ENCODE results near the gene FYB1.
"Not testable (repeated sequence)": the region's sequence is repeated elsewhere in the genome, so short reads cannot be mapped to it uniquely, and the experiment has no call there.

Gene FYB1

DNA sequence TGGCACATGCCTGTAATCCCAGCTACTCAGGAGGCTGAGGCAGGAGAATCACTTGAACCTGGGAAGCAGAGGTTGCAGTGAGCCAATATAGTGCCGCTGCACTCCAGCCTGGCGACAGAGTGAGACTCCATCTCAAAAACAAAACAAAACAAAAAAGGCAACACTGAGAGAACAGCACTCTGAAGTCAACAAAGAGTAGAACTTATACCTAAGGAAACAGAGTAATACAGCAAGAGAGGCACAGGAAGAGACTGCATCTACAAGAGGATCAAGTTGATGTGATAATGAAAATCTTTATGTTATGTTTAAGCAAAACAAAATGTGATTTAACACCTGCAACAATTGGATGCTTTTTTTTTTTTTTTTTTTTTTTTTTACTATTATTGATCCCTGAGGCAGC lies 33.1 kb downstream of the FYB1 start:
- no peak for DNase-seq

DNA sequence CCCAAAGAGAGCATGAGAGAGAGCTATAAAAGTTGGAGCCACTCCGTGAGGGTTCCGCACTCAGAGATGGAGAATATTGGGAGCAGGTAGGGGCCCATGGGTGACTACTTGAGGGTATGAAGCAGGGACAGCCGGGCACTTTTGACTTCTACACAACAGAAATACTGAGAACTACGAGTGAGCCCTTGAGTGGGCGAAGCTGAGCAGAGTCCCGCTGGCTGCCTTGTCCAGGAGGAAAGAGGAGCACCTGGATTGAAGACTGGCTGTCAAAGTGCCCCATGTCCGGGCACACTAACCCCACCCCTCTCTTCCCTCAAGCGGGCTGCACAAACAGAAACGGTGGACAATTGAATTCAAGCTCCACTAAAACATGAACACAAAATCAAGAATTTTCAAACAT lies 33.6 kb downstream of the FYB1 start:
- no peak for DNase-seq

DNA sequence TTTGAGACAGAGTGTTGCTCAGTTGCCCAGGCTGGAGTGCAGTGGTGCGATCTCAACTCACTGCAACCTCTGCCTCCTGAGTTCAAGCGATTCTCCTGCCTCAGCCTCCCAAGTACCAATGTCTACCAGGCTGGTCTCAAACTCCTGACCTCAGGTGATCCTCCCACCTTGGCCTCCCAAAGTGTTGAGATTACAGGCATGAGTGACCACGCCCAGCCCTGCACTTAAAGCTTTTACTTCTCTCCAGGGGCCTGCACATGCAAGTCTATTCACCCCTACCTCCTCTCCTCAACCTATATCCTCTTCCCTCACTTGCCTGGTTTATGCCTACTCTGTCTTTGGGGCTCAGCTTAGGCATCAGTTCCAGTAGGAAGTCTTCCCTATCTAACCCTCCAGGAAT lies 39.8 kb downstream of the FYB1 start:
- not testable (repeated sequence) for DNase-seq

DNA sequence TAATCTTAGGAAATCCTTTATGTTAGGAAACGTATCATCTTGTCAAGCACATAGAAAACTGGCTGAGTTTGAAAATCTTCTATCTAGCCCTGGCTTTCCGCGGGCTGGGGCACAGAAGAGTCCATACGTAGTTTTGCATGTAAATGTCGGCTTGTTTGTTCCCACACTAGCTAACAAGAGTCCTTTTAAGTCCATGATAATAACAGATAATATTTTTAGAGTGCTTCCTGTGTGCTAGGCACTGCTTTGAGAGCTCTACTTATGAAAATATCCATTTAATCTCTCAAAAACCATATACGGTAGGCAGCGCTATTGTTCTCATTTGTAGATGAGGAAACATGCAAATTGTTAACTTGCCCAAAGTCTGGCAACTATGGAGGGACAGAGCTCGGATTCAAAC lies 40.5 kb downstream of the FYB1 start:
- DNase-seq, result no peak

DNA sequence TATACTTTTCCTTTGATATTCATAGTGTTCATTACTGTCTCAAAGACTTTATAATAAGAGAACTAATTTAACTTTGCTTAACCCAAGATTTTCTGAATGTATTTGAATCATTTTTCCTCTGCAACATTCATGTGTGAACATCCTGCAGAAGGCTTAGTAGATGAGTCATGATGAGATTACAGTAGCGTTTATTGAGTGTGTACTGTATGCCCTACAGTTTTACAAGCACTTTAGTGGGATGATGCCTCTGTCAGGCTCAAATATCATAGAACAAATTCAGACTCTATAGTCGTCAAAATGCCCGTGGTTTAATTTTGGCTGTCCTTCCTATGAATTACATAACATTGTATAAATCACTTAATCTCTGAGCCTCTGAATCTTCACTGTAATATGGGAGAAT lies 41.2 kb downstream of the FYB1 start:
- DNase-seq, result no peak

DNA sequence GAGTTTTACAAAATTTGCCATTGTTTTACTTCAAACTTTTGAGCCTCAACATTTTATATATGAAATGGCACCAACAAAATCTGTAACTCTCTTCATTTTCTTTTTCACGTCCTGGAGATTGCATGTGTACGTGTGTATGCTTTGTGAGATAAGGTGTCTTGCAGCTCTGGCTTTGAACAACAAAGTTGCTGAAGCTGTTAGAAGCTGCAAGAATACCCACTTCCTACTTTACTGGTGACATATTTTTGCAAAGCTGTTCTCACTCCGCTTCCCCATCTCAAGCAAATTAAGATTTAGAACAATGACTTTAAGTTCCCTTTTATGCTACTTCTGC lies 41.8 kb downstream of the FYB1 start:
- DNase-seq, result no peak

DNA sequence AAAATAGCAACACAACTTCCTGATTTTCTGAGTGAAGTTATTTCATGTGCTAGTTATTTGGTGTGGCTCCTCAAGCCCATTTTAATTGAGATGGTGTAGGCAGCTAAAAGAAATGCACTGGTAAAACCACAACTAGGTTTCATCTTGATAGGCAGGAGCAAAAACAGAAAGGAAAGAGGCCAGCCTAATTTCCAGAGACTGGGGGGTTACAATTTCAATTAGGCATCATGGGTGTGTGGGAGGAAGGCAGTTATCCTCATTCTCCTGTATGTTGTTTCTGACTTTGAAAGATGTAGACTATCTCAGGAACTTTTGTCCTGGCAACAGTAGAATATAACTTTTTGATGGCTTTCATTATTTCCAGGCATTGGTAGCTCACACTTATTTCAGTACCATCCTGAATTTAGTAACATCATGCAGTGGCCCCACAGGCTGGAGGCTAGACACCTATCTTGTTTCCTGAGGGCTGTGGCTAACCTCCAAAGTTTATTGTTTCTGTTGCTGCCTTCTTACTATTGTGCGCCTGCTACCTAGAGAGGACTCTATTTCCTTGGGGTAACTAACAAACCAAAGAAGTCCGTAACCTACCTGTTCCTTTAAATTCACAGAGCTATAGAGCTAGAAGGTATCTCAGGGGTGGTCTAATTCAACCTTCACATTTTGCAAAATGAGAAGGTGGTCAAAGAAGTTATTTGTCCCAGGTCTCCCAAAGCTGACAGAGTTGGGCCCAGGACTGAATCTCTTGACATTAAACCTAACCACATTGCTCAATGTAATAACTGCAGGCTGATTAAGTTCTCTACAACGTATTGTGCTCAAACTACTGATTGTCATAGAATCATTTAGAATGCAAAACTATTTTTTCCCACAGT lies 42.4 kb downstream of the FYB1 start:
- DNase-seq, result peak; percentile 69

DNA sequence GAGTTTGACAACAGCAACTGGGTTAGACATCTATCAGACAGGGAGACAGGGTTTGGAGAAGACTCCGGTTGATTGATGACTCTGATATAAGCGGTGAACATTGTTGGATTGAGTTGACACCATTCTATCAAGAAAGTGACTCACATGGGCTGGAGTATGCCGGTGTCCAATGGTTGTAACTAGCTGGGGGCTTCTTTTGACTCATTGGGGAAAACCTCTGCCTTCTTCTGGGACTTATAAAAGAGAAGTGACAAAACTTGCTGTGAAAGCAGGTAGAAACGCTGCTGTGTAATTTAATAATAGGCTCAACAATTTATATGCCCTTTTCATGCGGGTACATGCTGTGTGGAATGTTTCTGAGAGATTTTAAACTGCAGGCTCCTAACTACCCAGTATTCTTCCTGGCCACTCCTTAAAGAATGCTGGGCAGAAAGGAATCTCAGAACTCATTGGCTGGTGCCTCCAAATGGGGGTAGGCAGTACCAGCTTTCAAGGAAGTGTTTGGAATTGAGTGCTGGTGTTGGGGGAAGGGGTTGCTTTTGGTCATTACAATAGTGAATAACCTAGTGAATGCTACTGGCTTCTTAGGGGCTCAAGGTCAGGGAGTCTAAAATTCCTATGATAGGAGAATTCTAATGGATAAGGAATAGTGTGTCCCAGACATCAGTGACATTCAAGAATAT lies 43.9 kb downstream of the FYB1 start:
- no peak for DNase-seq

DNA sequence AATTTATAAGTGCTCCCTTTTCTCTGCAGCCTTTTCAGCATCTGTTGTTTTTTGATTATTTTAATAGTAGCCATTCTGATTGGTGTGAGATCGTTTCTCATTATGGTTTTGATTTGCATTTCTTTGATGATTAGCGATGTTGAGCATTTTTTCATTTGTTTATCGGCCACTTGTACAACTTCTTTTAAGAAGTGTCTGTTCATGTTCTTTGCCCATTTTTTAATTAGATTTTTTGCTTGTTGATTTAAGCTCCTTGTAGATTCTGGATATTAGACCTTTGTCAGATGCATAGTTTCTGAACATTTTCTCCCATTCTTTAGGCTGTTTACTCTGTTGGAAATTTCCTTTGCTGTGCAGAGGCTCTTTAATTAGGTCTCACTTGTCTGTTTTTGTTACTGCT lies 46.3 kb downstream of the FYB1 start:
- DNase-seq, result no peak

DNA sequence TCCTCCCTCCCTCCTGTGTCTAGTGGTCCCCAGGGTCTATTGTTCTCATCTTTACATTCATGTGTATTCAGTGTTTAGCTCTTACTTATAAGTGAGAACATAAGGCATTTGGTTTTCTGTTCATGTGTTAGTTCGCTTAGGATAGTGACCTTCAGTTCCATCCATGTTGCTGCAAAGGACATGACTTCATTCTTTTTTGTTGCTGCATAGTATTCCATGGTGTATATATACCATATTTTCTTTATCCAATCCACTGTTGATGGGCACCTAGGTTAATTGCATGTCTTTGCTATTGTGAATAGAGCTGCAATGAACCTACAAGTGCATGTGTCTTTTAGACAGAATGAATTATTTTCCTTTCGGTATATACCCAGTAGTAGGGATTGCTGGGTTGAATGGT lies 46.8 kb downstream of the FYB1 start:
- DNase-seq, result no peak

DNA sequence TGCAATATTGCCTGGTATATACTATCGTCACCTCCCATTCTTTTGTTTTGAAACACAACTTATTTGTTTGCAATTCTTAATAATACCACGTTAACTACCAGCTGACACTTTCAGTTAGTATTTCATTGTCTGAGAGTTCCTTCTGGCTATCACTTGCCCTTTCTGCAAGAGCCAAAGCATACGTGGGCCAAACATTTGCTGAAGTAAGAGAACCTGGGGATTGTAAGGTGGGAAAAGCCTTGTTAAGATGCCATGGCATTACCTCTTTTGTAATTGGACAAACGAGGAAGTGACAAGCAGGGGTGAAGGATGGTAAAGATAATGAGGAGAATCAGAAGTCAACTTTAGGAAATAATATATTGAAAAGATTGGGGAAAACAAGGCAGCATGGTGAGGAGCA lies 47.7 kb downstream of the FYB1 start:
- no peak for DNase-seq

DNA sequence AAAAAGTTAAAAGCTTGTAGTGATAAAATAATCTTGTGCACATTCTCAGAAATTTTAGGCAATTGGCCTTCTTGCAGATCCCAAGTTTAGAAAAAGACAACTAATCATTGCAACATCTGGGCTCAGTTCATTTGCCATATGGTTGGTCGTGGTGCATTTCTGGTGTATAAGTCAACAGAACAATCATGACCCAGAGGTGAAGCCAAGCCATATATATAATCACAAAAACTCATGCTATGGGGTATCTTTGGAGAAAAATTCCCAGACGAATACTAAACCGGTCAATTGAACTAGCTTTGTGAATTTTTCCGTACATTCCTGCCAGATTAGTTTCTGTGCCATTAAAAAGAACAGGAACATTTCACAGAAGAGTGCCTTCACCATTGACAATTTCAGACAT lies 50.3 kb downstream of the FYB1 start:
- no peak for DNase-seq

DNA sequence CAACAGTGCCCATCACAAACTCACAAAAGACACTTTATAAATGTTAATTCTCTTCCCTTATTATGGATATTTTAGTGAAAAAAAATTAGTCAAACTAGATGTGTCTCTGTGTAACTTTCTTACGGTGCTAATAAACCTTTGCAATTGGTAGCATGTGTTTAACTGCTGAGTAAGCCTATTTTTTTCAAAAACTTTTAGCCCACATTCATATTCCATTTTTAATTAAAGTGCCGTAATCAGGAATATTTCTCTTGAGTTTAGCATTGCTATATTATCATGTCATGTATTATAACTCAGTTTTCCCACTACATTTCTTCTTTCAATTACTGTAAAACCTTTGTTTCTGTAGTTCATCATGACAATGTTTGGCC lies 51.4 kb downstream of the FYB1 start:
- DNase-seq, result no peak

DNA sequence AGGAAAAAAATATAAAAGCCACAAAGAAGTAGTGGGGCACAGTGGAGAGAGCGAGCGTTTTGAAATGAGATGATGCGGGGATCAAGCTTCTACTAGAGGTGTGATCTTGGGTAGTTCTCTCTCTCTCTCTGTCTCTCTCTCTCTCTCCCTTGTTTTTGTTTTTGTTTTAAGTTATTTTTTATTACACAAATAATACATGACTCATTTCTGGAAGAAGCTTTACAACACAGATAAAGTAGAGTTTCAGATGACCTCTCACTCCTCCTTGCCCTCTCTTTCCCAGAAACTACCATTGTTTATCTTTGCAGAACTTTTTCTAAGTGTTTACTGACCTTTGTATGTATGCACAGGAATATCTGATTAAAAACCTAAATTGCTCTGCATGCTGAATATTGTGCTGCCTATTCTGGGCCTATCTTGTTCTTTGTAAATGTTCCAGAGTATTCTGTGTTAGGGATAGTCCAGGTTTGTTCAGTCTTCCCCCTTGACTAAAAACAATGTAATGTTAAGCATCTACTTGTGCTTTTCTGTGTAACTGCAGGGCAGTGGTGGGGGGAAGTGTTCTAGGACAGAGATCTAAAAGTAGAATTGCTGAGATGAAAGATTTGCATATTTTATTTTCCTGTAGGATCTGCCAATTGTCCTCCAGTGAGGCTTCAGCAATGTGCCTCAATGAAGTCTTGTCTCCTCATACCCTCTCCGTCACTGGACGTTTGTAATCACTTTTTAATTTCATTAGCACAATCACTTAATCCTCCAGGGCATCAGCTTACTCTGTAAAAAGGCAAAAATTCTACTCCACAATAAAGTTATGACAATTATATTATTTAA lies 52.0 kb downstream of the FYB1 start:
- DNase-seq, result no peak

DNA sequence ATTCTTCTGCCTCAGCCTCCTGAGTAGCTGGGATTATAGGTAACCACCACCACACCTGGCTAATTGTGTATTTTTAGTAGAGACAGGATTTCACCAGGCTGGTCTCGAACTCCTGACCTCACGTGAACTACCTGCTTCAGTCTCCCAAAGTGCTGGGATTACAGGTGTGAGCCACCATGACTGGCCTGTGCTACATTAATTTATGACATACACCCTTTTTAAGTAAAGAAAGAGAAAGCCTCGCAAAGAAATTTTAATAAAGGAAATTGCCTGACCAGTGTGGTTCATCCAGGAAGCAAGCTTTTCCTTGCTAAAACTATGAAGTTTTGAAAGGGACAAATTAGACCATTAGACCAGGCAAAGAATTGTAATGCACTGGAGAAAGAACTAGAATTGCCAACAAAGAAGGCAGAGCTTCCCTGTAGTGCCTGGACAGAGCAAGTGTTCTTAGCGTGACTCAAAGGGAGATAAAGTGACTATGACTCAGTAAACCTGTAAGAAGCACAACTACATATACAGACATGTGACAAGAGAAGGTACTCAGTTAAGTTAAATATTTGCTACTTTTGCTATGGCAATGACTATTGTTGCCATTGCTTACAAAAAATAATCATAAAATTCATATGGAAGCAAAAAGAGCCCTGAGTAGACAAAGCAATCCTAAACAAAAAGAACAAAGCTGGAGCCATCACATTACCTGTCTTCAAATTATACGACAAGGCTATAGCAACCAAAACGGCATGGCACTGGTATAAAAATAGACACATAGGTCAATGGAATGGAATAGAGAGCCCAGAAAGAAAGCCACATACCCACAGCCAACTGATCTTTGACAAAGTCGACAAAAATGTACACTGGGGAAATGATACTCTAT lies 54.6 kb downstream of the FYB1 start:
- no peak for DNase-seq

DNA sequence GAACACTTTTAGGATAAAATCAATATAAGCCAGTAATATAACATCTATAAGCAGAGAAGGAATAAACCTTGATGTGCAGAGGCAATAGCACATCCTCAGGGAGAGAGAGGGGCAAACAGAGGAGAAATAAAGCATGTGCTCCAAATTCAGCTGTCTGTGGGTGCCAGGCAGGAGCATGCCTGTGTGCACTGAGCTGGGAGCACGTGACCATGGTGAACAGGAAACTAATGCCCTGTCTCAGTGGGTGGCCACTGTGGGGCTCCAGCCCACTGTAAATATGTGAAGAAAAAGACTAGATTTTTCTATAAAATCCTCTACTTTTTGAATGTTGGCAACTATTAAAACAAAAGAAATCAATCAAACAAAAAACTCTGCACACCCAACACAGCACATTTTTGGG lies 55.3 kb downstream of the FYB1 start:
- DNase-seq, result no peak

DNA sequence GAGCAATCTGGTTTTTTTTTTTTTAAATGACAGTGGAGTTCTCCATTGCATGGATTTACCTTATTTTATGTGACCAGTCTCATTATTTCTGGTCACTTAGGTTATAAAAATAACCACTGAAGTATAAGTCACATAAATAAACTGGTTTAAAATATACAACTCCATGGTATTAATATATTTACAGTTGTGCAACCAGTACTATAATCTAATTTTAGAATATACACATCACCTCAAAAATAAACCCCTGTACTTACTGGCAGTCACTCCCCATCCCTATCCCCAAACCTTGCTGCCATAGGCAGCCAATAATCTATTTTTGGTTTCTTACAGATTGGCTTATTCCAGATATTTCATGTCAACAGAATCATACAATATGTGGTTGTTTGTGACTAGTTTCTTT lies 57.8 kb downstream of the FYB1 start:
- DNase-seq, result no peak

DNA sequence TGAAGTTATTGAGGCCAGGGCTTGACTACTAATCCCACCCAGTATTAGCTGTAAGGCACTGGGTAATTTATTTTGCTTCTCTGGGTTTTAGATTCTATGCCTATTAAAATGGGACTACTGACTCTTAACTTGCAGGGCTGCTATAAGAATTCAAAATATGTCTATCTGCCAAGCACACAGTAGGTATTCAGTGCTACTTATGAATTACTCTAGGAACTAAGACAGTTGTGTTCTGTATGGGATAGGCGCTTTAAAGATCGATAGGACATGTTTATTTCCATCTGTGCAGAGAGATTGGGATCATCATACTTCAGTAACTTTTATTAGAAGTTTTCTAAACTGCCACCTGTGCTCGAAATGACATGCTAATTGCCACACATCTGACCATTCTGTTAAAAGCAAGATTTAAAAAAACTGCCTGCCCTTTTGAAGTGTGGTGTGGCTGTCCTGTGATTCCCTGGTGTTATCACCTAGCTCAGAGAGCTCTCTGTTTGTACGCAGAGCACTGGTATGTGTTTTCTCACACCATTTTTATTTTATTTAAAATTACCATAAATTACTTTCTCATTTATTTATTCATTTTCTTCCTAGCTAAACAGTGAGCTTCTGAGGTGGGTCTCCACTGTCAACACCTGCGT lies 58.7 kb downstream of the FYB1 start:
- DNase-seq, result no peak

DNA sequence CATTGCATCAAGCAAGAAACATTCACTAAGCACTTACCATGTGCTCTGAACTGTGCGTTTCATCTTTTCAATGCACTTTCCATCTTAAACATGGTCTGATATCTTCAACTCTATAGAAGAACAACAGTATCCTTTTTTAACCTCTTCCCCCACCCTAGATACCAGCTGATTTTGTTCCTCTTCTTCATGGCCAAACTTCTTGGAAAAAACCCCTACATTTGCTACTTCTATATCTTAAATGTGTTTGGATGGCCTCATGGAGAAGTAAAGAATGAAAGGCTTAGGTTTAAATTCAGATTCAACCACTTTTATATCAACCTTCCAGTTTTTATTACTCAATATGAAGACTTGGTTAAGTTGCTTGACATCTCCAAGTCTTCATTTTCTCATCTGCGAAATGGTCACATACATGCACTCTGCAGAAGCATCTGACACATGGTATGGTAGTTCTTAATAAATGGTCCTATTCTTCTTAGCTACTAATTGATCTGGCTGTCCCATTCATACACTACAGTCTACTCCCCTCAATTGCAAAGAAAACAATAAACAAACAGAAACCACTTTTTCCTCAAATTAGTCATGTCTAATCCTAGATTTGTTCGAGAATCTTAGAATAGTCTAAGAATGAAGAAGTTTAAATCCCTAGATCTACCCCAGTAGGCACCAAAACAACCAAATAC lies 59.4 kb downstream of the FYB1 start:
- DNase-seq, result no peak

DNA sequence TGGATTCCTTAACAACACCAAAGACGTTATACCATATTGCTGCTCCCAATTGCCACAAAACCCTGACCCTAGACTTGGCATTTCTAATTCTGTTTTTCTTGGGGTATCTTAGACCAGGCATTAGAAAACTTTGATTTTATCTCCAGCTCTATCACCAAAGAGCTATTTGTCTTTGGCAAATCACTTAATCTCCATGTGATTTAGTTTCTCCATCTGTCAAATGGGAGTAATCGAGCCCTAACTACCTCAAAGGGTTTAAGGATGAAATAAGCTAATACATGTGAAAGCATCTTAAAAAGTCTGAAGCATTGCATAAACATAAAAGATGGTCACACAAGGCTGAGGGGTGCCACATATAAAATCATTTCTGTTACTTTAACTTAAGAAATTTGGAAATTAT lies 60.6 kb downstream of the FYB1 start:
- no peak for DNase-seq

DNA sequence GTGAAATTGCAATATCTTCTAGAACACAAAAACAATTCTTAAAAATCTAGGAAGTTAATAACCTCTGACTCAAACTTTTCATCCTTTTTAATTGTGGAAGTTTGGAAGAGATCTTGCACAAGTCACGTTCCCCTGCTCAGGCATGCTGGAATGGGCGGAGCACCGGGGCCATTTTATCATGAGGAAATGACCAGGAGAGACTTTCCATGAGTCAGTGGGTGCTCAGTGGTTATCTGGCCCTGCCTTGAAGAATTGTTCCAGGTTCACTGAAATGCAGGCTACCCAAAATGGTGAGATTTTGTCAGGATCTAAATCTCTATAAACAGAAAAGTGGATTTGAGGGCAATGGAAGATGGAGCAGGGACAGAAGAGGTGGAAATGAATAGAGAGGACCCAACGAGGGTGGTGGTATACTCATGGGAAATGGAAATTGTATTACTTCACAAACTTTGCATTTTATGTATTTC lies 61.2 kb downstream of the FYB1 start:
- no peak for DNase-seq

DNA sequence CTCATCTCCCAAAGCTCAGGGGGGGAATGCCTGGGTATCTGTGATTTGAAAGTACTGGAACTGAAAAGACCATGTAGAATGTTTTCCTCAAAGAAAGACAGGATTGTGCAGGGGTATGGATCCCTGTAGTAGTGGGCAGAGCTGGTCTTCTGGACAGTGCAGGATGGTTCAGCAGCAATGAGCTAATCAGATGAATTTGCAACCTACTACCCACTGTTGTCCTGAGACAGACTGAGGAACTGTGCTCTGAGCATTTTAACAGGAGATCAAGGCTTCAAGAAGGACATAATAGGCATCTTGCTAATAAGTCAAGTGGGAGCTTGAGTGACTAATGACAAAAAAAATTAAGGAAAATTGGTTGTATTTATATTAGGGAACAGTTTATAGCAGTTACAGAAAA lies 61.7 kb downstream of the FYB1 start:
- no peak for DNase-seq

Data from KG1 (cell line).